GM23338 (cell line): Measurements from ENCODE around the gene KCNT1.

Source experiments
- CTCF ChIP-seq, 2 experiments: fragments of 200-600 bp in 1 of 2; sonication (generic) in 1 of 2; conservative IDR thresholded peaks; 2 replicates each; pipeline versions ENCODE4 v1.5.1 to v1.6.1; 2016 to 2017; ENCODE audit warnings: antibody characterized with exemption in 2 of 2, low read depth in 2 of 2, mild to moderate bottlenecking in 2 of 2, moderate library complexity in 1 of 2
- EZH2 ChIP-seq: fragments of 200-600 bp; sonication (generic); IDR thresholded peaks from one replicate; pipeline ENCODE4 v1.8.0; 2017; ENCODE audit warnings: antibody characterized with exemption, mild to moderate bottlenecking, low read depth; ENCODE audit not compliant: unreplicated experiment
- EZH2phosphoT487 ChIP-seq: fragments of 200-600 bp; sonication (generic); IDR thresholded peaks from one replicate; pipeline ENCODE4 v1.8.1; 2018; ENCODE audit warnings: antibody characterized with exemption; ENCODE audit not compliant: unreplicated experiment
- JUNB ChIP-seq: IDR thresholded peaks from one replicate; pipeline ENCODE4 v1.6.1; 2016; ENCODE audit warnings: antibody characterized with exemption; ENCODE audit not compliant: unreplicated experiment
- POLR2AphosphoS5 ChIP-seq: IDR thresholded peaks from 2 replicates; pipeline ENCODE4 v1.6.1; 2016; ENCODE audit warnings: antibody characterized with exemption, low read depth
- REST ChIP-seq: IDR thresholded peaks from one replicate; pipeline ENCODE4 v1.6.1; 2018; ENCODE audit warnings: antibody characterized with exemption; ENCODE audit not compliant: unreplicated experiment
- STAT1 ChIP-seq: IDR thresholded peaks from one replicate; pipeline ENCODE4 v1.6.1; 2016; ENCODE audit warnings: antibody characterized with exemption; ENCODE audit not compliant: unreplicated experiment

GRCh38 chr9:135840107-135840506 lies 138.1 kb downstream of the KCNT1 start:
- TF ChIP-seq CTCF (conservative IDR thresholded peaks at IDR 0.05; ENCODE audit: low read depth in 2 of 2), result no peak
- TF ChIP-seq EZH2, result no peak
- TF ChIP-seq POLR2AphosphoS5, result no peak
- TF ChIP-seq STAT1, result no peak
- no peak for TF ChIP-seq EZH2phosphoT487
- no peak for TF ChIP-seq REST
- TF ChIP-seq JUNB, result no peak
